Subcutaneous abdominal adipose tissue (tissue), 5 donors: Measurements from ENCODE around the gene ZNF800.

Experiments
- H3K27ac ChIP-seq: one replicate; pipeline ENCODE4 v1.7.0; 2013; ENCODE audit warnings: low read depth, mild to moderate bottlenecking, inconsistent platforms, low read length, moderate library complexity
- H3K27me3 ChIP-seq, 5 donors: one replicate each; pipeline ENCODE4 v1.7.0; 2013; ENCODE audit warnings: low read length in 5 of 5, inconsistent platforms in 1 of 5; ENCODE audit not compliant: control insufficient read depth in 5 of 5, insufficient read depth in 4 of 5
- H3K36me3 ChIP-seq, 5 donors: one replicate each; pipeline ENCODE4 v1.7.0; 2013; ENCODE audit warnings: low read length in 5 of 5; ENCODE audit not compliant: control insufficient read depth in 5 of 5, insufficient read depth in 5 of 5
- H3K4me1 ChIP-seq, 5 donors: one replicate each; pipeline ENCODE4 v1.7.0; 2013; ENCODE audit warnings: low read length in 5 of 5, mild to moderate bottlenecking in 3 of 5, moderate library complexity in 1 of 5; ENCODE audit not compliant: control insufficient read depth in 5 of 5, insufficient read depth in 5 of 5
- H3K4me3 ChIP-seq, 5 donors: one replicate each; pipeline ENCODE4 v1.7.0; 2013; ENCODE audit warnings: low read length in 5 of 5, low read depth in 1 of 5
- H3K9ac ChIP-seq, 5 donors: one replicate each; pipeline ENCODE4 v1.7.0; 2013; ENCODE audit warnings: low read length in 5 of 5, mild to moderate bottlenecking in 4 of 5, moderate library complexity in 3 of 5
- H3K9me3 ChIP-seq, 5 donors: one replicate each; pipeline ENCODE4 v1.7.0; 2013; ENCODE audit warnings: low read length in 5 of 5; ENCODE audit not compliant: control insufficient read depth in 5 of 5
- donor health status: healthy.
- donor health status: healthy.
- donor health status: healthy.
- donor health status: healthy.
- donor health status: healthy.

Gene ZNF800

DNA sequence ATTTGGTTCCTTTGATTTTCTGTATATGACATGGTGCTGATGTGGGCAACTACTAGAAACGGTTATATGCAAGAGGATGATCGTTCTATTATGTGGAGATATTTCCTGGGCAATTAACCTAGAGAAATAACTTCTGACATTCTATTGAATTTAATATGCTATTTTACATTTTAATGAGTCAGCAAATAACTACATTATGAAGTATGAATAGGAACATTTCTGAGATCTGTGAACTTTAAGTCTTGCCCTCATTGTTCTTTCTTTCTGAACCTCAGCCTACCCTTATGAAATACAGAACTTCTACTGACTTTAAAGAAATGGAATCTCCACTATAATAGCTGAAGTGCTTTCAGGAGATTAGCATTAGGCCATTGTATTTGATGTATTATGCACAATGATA, 59.6 kb downstream of the ZNF800 start:
- H3K4me3 ChIP-seq: no peak overlapping the region
- H3K36me3 ChIP-seq: no peaks in the 10 kb centered on the region
- peaks cover 0 to 5% (median 0%) of the 10 kb centered on the region in 5 donors for H3K27me3 ChIP-seq
- H3K4me1 ChIP-seq: no peaks in the 10 kb centered on the region
- H3K9me3 ChIP-seq: no peaks in the 10 kb centered on the region
- H3K9ac ChIP-seq: no peak overlapping the region
- H3K27ac ChIP-seq: no peak overlapping the region

GRCh38 chr7:127330070-127330469, 62.4 kb downstream of the ZNF800 start:
- no peak overlapping the region for H3K4me3 ChIP-seq
- no peaks in the 10 kb centered on the region for H3K4me1 ChIP-seq
- no peak overlapping the region for H3K9ac ChIP-seq
- no peaks in the 10 kb centered on the region for H3K36me3 ChIP-seq
- no peaks in the 10 kb centered on the region for H3K27me3 ChIP-seq
- H3K27ac ChIP-seq: no peak overlapping the region
- H3K9me3 ChIP-seq: no peaks in the 10 kb centered on the region

GRCh38 chr7:127322832-127323493, 69.5 kb downstream of the ZNF800 start:
- no peaks in the 10 kb centered on the region for H3K4me1 ChIP-seq
- H3K9me3 ChIP-seq: no peaks in the 10 kb centered on the region
- H3K9ac ChIP-seq: no peak overlapping the region
- peaks cover 0 to 4% (median 2%) of the 10 kb centered on the region in 5 donors for H3K27me3 ChIP-seq
- no peak overlapping the region for H3K27ac ChIP-seq
- H3K4me3 ChIP-seq: no peak overlapping the region
- no peaks in the 10 kb centered on the region for H3K36me3 ChIP-seq

GRCh38 chr7:127322351-127322750, 70.2 kb downstream of the ZNF800 start:
- Histone ChIP-seq H3K4me3 (no peak overlapping the region), H3K4me1 (no peaks in the 10 kb centered on the region), H3K36me3 (no peaks in the 10 kb centered on the region), H3K27ac (no peak overlapping the region), H3K27me3 (peaks cover 0 to 4% (median 2%) of the 10 kb centered on the region in 5 donors), H3K9me3 (no peaks in the 10 kb centered on the region), H3K9ac (no peak overlapping the region)

- no peaks in the 10 kb centered on the region for H3K36me3 ChIP-seq
- H3K9me3 ChIP-seq: peaks cover 0 to 2% (median 0%) of the 10 kb centered on the region in 5 donors
- H3K27me3 ChIP-seq: peaks cover 0 to 4% (median 2%) of the 10 kb centered on the region in 5 donors
- no peak overlapping the region for H3K4me3 ChIP-seq
- H3K27ac ChIP-seq: no peak overlapping the region
- H3K4me1 ChIP-seq: no peaks in the 10 kb centered on the region
- H3K9ac ChIP-seq: no peak overlapping the region
Measured at GRCh38 chr7:127320974-127321373, 71.5 kb downstream of the ZNF800 start.
